Activated T-helper 17 cell treated with anti-CD3 and anti-CD28 coated beads, Interleukin-2, amount 50 U/mL, for 72 hours (primary cell): ENCODE results near the gene GPATCH2. TPM values are rescaled to one million over a fixed set of nuclear protein-coding genes. Genes with fewer than 3 reads are reported as not detected.

Experiments used
- ATAC-seq: fragments of 150-1000 bp; cut with Tn5 transposase; replicated peaks from 2 replicates; pipeline ENCODE4 v1.10.0; 2021; ENCODE audit warnings: mild to moderate bottlenecking, moderate library complexity
- H3K27ac Mint-ChIP-seq: one replicate; pipeline ENCODE4 v1.8.0; 2022; ENCODE audit warnings: mixed read lengths
- H3K27me3 Mint-ChIP-seq: one replicate; pipeline ENCODE4 v1.8.0; 2022; ENCODE audit warnings: mixed read lengths
- H3K36me3 Mint-ChIP-seq: one replicate; pipeline ENCODE4 v1.8.0; 2022; ENCODE audit warnings: low read depth, mild to moderate bottlenecking, mixed read lengths
- H3K4me1 Mint-ChIP-seq: one replicate; pipeline ENCODE4 v1.8.0; 2022; ENCODE audit warnings: mixed read lengths
- H3K4me3 Mint-ChIP-seq: one replicate; pipeline ENCODE4 v1.8.0; 2022; ENCODE audit warnings: mild to moderate bottlenecking, mixed read lengths
- H3K9me3 Mint-ChIP-seq: one replicate; pipeline ENCODE4 v1.8.0; 2022; ENCODE audit warnings: mixed read lengths
- total RNA-seq, 2 donors: library from RNA; stranded (reverse); gene quantifications; one replicate each; pipeline ENCODE4 v1.2.3, GENCODE V29; 2022

Gene GPATCH2
- 1 to 10 TPM; 6.5 to 6.7 TPM for total RNA-seq

DNA sequence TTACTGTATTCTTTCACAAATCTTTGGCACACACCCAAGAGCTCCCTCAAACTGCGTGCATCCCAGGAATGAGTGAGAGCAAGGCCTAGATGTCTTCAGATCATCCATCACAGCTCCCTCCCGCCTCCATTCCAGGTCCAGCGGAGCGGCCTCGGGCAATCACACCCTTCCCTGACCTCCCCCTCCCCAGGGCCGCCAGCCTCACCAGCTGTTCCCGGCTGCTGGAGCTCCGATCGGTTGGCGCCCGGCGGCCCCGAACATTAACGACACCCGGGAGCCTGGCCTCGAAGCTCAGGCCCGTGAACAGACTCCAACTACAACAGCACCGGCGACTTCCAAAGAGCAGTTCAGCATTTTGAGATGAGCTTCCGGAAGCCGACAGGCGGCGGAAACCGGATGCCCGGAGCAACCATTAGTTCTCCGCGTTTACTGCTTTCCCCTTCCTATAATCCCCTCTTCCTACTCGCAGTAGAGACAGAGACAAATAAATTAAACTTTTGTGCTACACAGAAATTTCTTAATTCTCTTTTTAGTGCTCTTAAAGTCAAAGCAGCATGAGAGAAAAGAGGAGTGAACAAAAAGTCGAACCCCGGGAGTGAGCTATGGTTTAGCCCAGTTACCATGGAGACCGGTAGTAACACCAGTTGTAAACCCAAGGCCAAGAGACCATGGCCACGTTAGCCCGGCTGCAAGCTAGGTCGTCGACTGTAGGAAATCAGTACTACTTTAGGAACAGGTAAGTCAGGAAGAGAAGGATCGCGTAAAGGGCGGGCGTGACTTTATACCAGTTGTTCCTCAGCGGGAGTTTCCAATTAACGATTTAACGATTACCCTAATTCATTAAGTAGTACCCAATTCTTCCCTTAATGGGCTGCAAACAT lies at the start of gene GPATCH2, which contains the start of gene SPATA17:
Gene GPATCH2, minus strand, starts transcription at position 380 of the 881 bp plus-strand sequence. Its CDS starts 119 bp downstream, at position 261.
Gene SPATA17, plus strand, starts transcription at position 634 of the 881 bp plus-strand sequence. Its CDS starts 35 bp downstream, at position 669.
- ATAC-seq: peak; percentile 86
- H3K36me3 Mint-ChIP-seq: no peaks in the 10 kb centered on the region
- H3K4me3 Mint-ChIP-seq: peak within 1 kb of the TSS; percentile 92
- H3K9me3 Mint-ChIP-seq: no peaks in the 10 kb centered on the region
- peak within 1 kb of the TSS; percentile 100 for H3K27ac Mint-ChIP-seq
- peaks cover 18% of the 10 kb centered on the region for H3K4me1 Mint-ChIP-seq
- H3K27me3 Mint-ChIP-seq: peaks cover 3% of the 10 kb centered on the region

DNA sequence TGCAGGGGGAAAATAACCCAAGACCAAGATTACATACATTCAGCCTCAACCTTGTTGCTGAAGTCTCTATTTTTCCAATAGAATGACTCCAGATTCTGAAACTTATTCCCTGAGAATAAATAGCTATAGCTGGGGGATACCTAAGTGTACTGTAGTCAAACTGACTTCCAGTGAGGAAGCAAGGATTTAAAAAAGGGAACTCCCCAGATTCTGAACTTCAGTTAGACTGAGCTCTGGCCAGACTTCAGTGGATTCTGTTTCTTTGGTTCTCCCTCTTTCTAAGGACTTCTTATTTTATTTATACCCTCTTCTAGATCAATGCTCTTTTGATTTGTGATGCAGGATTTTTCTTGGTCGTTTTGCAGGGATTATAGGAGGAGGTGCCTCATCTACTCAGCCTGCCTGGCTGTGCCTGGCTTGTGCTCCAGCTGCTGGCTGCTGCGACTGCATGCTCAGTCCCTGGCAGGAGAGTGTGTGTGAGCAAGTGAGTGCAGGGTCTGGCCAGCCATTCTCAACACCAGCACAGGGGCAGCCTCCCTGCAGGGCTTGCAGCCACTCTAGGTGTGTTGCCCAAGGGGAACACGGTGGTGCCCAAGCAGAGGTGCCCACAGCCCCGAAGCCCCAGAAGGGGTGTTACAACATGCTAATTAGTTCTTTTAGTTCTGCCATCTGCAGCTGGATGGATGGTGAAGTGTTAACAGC lies 43.3 kb upstream of the GPATCH2 start:
- ATAC-seq: no peak

DNA sequence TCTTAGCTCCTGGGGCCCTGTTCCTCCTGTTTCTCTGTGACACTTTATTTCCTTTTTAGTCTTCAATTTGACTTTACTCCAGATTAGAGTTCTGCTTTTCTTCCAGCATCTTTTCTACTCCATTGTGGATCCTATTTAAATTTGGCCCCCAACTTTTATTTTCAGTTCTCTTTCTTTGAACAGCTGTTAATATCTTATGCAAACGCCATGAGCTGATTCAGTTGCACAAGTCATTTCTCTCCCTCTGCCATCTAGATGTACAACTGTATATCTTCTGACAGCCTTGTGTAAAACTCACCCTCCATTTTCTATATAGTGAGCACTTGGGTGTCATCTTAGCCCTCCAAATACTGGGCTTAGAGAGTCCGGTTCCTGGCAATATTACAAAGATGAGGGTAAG lies 42.5 kb upstream of the GPATCH2 start:
- Mint-ChIP-seq H3K27ac (no peak overlapping the region), H3K9me3 (no peaks in the 10 kb centered on the region), H3K4me1 (no peaks in the 10 kb centered on the region), H3K27me3 (peaks cover 17% of the 10 kb centered on the region), H3K36me3 (no peaks in the 10 kb centered on the region), H3K4me3 (no peak overlapping the region)
- ATAC-seq: no peak

More for the DNA sequence above, 43.3 kb upstream of the GPATCH2 start:
- peaks cover 18% of the 10 kb centered on the region for H3K27me3 Mint-ChIP-seq
- H3K9me3 Mint-ChIP-seq: no peaks in the 10 kb centered on the region
- H3K27ac Mint-ChIP-seq: no peak overlapping the region
- H3K4me3 Mint-ChIP-seq: no peak overlapping the region
- no peaks in the 10 kb centered on the region for H3K36me3 Mint-ChIP-seq
- no peaks in the 10 kb centered on the region for H3K4me1 Mint-ChIP-seq

DNA sequence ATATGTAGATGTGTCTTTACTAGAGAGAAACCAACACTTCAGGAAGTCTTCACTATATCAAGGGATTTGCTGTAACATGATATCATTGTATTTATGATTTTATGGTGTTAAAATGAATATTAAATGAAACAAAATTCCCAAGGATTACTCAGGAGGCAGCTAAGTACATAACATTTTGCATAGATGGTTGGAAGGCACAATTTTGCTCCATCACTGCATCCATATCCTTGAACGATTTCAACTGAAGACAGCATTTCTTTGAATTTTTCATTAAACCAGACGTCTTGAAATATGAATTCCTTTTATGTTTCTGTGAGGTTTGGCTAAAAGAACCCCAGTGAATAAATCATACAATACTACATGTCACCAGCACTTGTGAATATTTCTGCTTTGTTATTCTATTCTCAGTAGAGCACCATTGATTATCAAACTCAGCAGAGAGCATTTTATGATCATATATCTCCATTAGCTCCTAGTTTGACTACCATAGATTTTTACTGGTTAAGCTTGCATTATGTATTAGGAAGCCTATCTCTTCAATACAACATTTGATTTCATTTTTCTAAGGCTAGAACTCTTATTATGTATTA lies 37.6 kb upstream of the GPATCH2 start:
- Mint-ChIP-seq H3K4me1 (no peaks in the 10 kb centered on the region), H3K4me3 (no peak overlapping the region), H3K36me3 (no peaks in the 10 kb centered on the region), H3K27ac (no peak overlapping the region), H3K9me3 (no peaks in the 10 kb centered on the region), H3K27me3 (peaks cover 13% of the 10 kb centered on the region)
- no peak for ATAC-seq

DNA sequence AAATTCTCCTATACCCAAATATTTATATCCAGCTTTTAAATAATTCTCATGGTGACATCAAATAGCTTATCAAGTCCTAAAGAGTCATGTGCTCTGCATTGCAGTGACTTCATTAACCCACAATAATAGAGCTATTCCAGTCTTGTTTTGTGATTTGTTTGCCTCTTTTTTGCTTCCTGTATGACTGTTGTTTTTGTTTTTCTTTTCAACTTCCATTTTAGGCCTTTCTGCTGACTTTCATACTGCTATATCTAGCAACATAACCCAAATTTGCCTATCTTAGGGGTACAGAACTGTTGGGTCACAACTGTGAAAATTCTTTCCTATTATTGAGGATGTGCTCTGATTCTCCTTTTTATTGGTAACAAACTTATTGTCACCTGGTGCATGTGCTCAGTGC lies 30.5 kb upstream of the GPATCH2 start:
- Mint-ChIP-seq H3K9me3 (no peaks in the 10 kb centered on the region), H3K4me1 (no peaks in the 10 kb centered on the region), H3K27ac (no peak overlapping the region), H3K4me3 (no peak overlapping the region), H3K27me3 (no peaks in the 10 kb centered on the region), H3K36me3 (no peaks in the 10 kb centered on the region)
- no peak for ATAC-seq

DNA sequence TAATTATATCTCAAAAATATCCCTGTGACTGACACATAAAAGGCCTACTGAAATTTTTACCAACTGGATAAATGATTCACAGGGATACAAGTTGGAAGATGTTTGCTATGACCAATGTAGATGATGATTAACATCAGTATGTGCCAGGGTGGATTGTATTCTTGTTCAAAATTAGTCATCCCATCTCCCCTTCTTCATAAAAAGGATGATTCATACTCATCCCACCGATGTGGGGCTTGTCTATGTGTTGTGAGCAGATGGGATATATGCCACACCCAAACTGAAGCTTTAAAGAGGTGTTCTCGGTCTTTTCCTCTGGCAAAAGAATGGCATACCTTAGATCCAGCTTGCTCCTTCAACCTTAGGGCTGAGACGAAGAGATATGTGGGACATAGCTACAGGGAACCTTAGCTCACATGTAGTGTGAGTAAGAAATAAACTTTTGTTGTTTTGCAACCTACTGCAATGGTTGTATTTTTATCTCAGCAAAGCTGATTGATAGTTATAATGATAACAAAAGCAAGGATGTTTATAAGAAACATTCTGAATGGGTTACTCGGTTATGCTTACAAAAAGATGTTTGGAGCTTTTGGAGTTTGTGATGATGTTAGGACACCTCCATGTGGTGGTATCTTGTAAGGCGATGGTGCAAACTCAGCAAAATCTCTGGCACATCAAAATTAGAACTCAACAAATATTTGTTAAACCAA lies 29.6 kb upstream of the GPATCH2 start:
- no peaks in the 10 kb centered on the region for H3K4me1 Mint-ChIP-seq
- H3K4me3 Mint-ChIP-seq: no peak overlapping the region
- no peak overlapping the region for H3K27ac Mint-ChIP-seq
- no peaks in the 10 kb centered on the region for H3K9me3 Mint-ChIP-seq
- no peaks in the 10 kb centered on the region for H3K27me3 Mint-ChIP-seq
- peak; percentile 52 for ATAC-seq
- H3K36me3 Mint-ChIP-seq: no peaks in the 10 kb centered on the region

DNA sequence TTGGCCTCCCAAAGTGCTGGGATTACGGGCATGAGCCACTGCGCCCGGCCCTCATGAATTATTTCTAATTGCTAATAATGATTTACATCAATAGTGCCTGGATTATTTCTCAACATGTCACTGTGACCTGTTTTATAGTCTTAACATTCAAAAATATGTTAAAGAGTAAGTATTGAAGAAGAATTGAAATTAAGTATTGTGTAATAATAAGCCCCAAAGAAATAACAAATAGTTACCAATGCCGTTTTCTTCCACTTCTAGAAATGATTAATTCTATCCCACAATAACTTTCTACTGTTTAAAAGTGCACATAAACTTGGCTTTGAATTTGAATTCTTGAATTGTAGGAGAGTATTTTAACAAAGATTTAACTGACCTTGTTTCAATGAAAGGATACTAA lies 19.8 kb upstream of the GPATCH2 start:
- Mint-ChIP-seq H3K36me3 (no peaks in the 10 kb centered on the region), H3K9me3 (no peaks in the 10 kb centered on the region), H3K27ac (no peak overlapping the region), H3K4me1 (no peaks in the 10 kb centered on the region), H3K27me3 (peaks cover 3% of the 10 kb centered on the region), H3K4me3 (no peak overlapping the region)
- ATAC-seq: no peak

DNA sequence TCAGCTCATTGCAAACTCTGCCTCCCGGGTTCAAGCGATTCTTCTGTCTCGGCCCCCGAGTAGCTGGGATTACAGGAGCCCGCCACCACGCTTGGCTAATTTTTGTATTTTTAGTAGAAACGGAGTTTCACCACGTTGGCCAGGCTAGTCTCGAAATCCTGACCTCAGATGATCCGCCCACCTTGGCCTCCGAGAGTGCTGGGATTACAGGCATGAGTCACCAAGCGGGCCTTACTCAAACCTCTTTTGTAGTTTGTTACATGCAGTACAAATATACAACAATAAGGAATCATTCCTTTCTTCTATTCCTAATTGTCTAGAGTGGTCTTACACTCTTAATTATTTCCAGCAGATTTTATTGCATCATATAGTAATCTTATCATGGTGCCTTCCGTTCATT lies 16.9 kb upstream of the GPATCH2 start:
- H3K27me3 Mint-ChIP-seq: peaks cover 9% of the 10 kb centered on the region
- H3K4me3 Mint-ChIP-seq: no peak overlapping the region
- no peaks in the 10 kb centered on the region for H3K9me3 Mint-ChIP-seq
- no peak for ATAC-seq
- no peaks in the 10 kb centered on the region for H3K4me1 Mint-ChIP-seq
- no peaks in the 10 kb centered on the region for H3K36me3 Mint-ChIP-seq
- H3K27ac Mint-ChIP-seq: no peak overlapping the region

DNA sequence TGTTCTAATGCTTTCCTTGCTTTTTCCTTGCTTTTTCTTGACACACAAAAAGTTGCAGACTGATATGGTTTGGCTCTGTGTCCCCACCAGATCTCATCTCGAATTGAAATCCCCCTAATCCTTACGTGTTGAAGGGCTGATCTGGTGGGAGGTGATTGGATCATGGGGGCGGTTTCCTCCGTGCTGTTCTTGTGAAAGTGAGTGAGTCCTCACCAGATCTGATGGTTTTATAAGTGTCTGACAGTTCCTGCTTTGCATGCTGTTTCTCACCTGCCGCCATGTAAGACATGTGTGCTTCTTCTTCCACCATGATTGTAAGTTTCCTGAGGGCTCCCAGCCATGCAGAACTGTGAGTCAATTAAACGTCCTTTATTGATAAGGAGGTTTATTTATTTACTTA lies 11.6 kb upstream of the GPATCH2 start:
- H3K27ac Mint-ChIP-seq: no peak overlapping the region
- no peaks in the 10 kb centered on the region for H3K36me3 Mint-ChIP-seq
- H3K4me1 Mint-ChIP-seq: no peaks in the 10 kb centered on the region
- H3K4me3 Mint-ChIP-seq: no peak overlapping the region
- ATAC-seq: no peak
- peaks cover 23% of the 10 kb centered on the region for H3K27me3 Mint-ChIP-seq
- no peaks in the 10 kb centered on the region for H3K9me3 Mint-ChIP-seq

DNA sequence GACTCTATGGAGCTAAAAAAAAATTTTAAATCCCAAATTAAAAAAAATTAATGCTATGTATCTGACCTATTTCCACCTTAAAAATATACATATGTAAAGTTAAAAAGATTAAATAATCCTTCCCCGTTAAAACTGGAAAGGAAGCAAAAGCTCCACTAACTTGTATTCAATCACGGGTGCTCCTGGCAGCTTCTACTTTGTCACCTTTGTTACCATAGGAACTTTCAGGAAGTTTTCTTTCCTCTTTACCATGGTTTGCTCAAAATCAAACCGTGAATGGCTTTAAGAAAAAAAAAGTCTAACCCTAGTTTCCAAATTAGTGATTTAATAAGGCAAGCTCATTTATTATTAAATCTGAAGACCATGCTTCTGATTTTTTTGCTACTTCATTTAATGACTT lies 3.5 kb downstream of the GPATCH2 start:
- Mint-ChIP-seq H3K4me1 (peaks cover 22% of the 10 kb centered on the region), H3K27me3 (no peaks in the 10 kb centered on the region), H3K36me3 (no peaks in the 10 kb centered on the region), H3K9me3 (no peaks in the 10 kb centered on the region), H3K4me3 (no peak overlapping the region), H3K27ac (no peak overlapping the region)
- ATAC-seq: no peak

DNA sequence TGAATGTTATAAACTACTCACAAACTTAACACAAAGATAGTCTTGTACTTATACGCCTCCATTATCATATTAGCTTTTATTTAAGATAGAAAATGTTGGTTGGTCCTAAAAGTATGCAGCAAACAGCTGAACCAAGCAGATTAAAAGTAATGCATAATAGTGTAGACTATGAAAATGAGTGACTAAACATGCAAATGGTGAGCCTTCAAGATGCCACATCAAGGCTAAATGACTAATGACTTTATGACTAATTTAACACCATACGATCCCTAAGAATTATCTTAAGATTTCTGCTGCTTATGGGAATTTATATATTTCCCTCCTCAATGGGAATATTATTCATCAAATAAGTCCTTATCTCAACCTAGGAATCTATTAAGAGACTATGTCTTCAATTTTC lies 4.6 kb downstream of the GPATCH2 start:
- Mint-ChIP-seq H3K27me3 (no peaks in the 10 kb centered on the region), H3K9me3 (no peaks in the 10 kb centered on the region), H3K36me3 (no peaks in the 10 kb centered on the region), H3K4me1 (peaks cover 26% of the 10 kb centered on the region), H3K4me3 (no peak overlapping the region), H3K27ac (no peak overlapping the region)
- peak; percentile 70 for ATAC-seq

DNA sequence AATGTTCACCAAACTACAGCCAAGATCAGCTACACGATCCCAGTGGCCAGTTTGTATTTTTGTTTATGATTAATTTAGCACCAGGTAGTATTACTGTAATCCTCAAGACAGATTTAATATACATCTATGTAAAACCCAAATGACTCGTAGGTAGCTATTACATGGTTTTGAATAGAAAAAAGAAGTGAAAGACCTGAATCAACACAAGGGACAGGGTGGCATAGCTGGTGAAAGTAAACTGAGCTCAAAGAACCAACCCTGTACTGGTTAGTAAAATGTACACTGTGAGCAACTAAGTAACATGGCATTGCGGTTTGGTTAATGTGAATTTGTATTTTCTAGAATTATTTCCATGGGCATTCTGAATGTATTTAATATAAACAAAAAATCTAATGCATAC lies 8.8 kb downstream of the GPATCH2 start:
- no peaks in the 10 kb centered on the region for H3K9me3 Mint-ChIP-seq
- peaks cover 25% of the 10 kb centered on the region for H3K4me1 Mint-ChIP-seq
- peaks cover 39% of the 10 kb centered on the region for H3K36me3 Mint-ChIP-seq
- no peaks in the 10 kb centered on the region for H3K27me3 Mint-ChIP-seq
- peak; percentile 46 for ATAC-seq
- H3K4me3 Mint-ChIP-seq: no peak overlapping the region
- H3K27ac Mint-ChIP-seq: no peak overlapping the region

DNA sequence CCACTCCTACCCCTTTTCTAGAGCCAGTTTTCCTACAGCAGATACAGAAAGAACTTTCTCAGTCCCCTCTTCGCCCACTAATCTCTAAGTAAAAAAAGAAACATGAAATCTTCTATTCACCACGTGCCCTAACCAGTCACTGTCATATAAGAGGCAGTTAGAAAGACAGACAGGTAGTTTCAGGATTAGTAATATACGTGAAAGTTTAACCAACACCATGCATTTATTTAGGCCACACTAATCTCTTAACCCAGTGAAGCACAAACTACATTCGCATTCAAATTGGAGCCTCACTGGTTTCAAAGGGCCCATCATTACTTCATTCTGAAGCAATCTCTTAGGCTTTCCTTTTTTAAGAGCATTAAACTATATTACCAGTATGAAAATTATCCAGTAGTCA lies 10.1 kb downstream of the GPATCH2 start:
- peak; percentile 98 for ATAC-seq
- H3K9me3 Mint-ChIP-seq: no peaks in the 10 kb centered on the region
- no peak overlapping the region for H3K27ac Mint-ChIP-seq
- H3K27me3 Mint-ChIP-seq: no peaks in the 10 kb centered on the region
- peaks cover 47% of the 10 kb centered on the region for H3K36me3 Mint-ChIP-seq
- peaks cover 27% of the 10 kb centered on the region for H3K4me1 Mint-ChIP-seq
- peak overlapping the region; percentile 17 for H3K4me3 Mint-ChIP-seq

DNA sequence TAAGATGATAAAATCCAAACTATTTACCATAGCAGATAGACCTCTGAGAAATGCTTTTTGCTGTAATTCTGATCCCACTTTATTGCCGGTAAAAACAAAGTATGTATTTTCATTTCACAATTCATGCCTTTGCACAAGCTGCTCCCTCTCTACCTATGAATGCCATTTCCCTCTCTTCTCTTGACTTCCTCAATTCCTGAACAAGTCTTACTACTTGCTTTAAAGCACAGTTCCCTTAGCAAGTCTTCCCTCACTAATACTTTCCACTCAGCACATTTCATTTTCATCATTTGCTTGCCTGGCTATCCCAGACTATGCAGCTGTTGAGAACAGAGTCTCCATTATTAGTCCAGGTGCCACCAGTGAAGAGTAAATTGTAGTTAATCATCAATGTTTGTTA lies 13.8 kb downstream of the GPATCH2 start:
- Mint-ChIP-seq H3K9me3 (no peaks in the 10 kb centered on the region), H3K4me1 (peaks cover 23% of the 10 kb centered on the region), H3K36me3 (peaks cover 61% of the 10 kb centered on the region), H3K27me3 (no peaks in the 10 kb centered on the region), H3K4me3 (no peak overlapping the region), H3K27ac (no peak overlapping the region)
- ATAC-seq: no peak
